Skeletal muscle cell (primary cell): ENCODE measurements around the gene NUP88.

Experiments used
- DNase-seq: peaks from one replicate; pipeline ENCODE4 v3.0.0-alpha.2; 2010; ENCODE audit warnings: low read depth
- H3K4me3 ChIP-seq: 2 replicates; pipeline ENCODE4 v1.5.1; 2011; ENCODE audit warnings: low read depth, mild to moderate bottlenecking, control low read depth, low read length, moderate library complexity

NUP88 gene

GRCh38 chr17:5424909-5425308, 5.4 kb upstream of the NUP88 start:
- no peak overlapping the region for H3K4me3 ChIP-seq
- DNase-seq = no peak

DNA sequence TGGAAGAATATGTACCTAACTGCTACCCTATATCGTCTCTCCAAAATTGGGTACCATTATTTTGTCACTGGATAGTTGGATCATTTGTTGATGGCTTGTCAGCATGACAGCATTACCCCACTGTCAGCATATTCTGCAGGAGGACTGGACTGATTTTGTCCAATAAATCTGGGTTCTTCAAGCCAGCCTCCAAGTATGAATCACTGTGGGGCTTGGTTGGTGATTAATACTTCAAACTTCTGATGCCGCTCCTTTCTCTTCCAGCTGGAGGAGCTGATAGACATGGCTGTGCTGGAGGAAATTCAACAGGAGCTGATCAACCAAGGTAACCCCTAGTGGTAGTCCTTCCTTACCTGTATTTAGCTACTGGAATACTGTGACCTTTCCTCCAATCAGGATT, 3.0 kb upstream of the NUP88 start:
- H3K4me3 ChIP-seq = no peak overlapping the region
- no peak for DNase-seq

- H3K4me3 ChIP-seq = peak within 1 kb of the TSS; percentile 96
- no peak for DNase-seq
Measured at GRCh38 chr17:5419959-5420653, 644 bp upstream of the NUP88 start, which contains the start of gene RPAIN. TSS of gene RPAIN (plus strand) at chr17:5420182. CDS start at chr17:5420211, 29 bp downstream.

DNA sequence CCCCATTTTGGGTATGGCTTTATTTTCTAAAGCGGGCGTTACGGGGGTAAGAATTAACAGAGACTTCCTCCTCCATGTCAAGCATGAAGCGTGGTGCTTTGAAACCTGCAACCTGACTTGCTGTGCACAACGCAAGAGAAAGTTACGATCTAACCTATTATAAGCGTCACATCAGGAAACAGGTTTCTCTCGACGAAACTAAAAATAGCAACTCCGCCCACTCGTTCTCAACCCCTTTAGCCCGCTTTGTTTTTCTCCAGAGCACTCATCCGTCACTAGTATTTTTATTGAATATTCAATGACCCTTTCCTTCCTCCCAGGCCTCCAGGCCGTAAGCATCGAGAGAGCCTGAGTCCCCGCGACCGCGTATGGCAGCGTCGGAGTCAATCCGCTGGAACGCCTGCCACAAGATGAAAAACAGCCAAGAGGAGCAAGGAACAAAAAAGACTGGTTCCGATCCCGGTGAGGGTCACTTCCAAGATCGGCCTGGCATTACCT, 555 bp downstream of the NUP88 start:
- DNase-seq = no peak
- H3K4me3 ChIP-seq = peak overlapping the region; percentile 96

- H3K4me3 ChIP-seq = no peak overlapping the region
Measured at GRCh38 chr17:5416901-5417300, 2.6 kb downstream of the NUP88 start.

DNA sequence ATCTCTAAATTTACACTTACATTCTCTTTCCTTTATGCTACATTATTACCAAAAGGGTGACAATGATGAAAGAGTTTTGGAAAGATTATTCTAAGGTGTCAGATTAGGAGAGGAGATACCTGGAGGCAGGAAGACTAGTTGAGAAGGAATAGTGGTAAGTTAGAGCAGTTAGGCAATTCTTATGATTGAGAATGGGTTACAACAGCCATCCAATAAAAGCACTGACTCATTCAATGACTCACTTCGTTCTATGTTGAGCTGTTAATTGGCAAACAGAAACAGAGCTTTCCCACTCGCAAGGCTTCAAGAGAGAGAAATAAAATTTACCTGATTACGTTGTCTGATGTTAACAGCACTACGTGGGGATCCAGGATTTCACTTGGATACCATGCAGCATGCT, 5.8 kb downstream of the NUP88 start:
- peak; percentile 72 for DNase-seq
- H3K4me3 ChIP-seq = no peak overlapping the region

More at GRCh38 chr17:5416901-5417300, 2.6 kb downstream of the NUP88 start:
- DNase-seq = no peak

- no peak overlapping the region for H3K4me3 ChIP-seq
Measured at GRCh38 chr17:5410594-5411272, 8.7 kb downstream of the NUP88 start.

DNA sequence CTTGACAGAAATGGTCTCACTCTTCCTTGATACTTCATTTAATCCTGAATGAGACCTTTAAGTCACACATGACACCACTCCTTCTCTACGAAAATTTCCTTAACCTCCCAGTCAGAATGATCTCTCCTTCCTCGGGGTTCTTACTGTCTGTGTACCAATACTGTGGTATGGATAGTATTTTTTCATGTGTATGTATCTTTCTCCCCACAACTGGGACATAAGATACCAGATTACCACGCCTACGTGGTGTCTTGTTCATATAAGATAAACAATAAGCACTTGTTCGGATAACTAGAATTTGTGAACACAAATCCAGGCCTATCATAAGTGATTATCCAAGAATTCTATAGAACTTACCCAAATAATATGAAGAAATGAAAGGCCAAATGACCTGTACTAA, 11.3 kb downstream of the NUP88 start:
- DNase-seq = no peak

More at GRCh38 chr17:5410594-5411272, 8.7 kb downstream of the NUP88 start:
- DNase-seq = no peak

GRCh38 chr17:5405400-5405799, 14.1 kb downstream of the NUP88 start:
- no peak for DNase-seq
- H3K4me3 ChIP-seq = no peak overlapping the region

More for the DNA sequence above, 11.3 kb downstream of the NUP88 start:
- H3K4me3 ChIP-seq = no peak overlapping the region

GRCh38 chr17:5399767-5400166, 19.7 kb downstream of the NUP88 start:
- no peak for DNase-seq

GRCh38 chr17:5396612-5397011, 22.9 kb downstream of the NUP88 start:
- no peak for DNase-seq

More at GRCh38 chr17:5399767-5400166, 19.7 kb downstream of the NUP88 start:
- no peak overlapping the region for H3K4me3 ChIP-seq

DNA sequence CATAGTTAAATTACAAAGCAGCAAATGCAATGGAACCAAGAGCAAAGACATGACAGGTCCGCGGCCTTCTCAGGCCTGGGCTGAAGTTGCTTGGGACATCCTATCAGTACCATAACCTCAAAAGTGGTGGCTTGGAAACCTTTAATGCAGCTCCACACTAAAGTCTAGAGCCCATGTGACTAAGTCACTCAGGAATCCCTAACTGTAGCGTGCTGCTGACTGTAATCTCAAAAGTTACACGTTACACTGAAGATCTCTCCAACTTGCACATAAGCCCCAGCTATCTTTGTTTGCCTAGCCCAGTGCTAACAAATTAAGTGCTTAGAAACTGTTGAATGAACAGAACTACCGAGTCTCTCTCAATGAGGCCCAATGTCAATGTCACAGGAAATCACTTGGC, 27.8 kb downstream of the NUP88 start:
- H3K4me3 ChIP-seq = no peak overlapping the region
- DNase-seq = no peak

More at GRCh38 chr17:5396612-5397011, 22.9 kb downstream of the NUP88 start:
- no peak overlapping the region for H3K4me3 ChIP-seq

DNA sequence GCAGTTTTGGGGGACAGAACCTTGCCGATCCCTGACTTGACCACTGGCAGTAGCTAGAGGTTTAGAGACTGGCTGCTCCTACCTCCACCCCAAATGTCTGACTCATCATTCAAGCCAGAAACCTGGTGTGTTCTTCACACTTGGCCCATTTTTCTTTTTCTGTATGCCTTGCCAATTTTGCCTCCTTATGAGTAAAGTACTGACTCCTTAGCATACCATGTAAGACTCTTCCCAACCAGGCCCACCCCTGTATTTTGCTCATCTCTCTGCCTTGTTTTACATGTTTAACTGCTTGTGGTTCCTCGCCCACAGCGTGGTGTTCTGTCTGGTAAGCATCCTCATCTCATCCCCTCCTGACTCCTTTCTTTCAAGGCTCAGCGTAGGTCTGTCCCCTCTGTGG, 37.9 kb downstream of the NUP88 start:
- H3K4me3 ChIP-seq = no peak overlapping the region
- DNase-seq = peak; percentile 9

DNA sequence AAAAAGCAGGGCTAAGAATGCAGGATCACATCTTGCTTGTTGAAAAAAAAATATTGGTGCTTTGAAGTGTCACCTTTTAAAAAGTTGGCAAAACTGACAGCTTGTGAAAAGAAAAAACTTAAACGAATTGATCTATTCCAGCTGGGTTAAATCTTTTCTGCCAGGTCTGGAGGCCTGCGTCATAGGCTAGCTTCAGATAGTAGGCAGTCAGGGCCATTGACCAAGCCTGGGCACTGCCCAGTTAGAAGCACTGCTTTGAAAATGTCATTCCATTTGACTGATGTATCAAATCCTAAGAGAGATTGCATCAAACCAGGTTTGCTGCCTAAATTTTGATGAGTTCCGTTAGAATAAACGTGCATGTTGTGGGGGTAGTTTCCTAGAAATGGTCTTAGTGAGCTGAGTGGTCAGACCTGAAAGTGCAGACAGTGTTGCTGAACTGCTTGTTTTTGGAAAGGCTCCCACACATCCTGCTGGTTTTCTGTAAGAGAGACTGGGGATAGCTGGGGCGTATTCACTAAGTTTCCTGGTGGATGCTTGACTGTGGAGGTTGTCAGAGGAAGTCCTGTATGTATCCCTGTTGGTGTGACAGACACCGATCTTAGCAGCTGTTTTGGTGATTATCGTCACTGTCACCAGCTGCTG, 38.8 kb downstream of the NUP88 start:
- DNase-seq = no peak
- H3K4me3 ChIP-seq = no peak overlapping the region

GRCh38 chr17:5379351-5380107, 39.9 kb downstream of the NUP88 start:
- no peak overlapping the region for H3K4me3 ChIP-seq
- DNase-seq = no peak

- H3K4me3 ChIP-seq = no peak overlapping the region
- no peak for DNase-seq
Measured at GRCh38 chr17:5378566-5379207, 40.8 kb downstream of the NUP88 start.

DNA sequence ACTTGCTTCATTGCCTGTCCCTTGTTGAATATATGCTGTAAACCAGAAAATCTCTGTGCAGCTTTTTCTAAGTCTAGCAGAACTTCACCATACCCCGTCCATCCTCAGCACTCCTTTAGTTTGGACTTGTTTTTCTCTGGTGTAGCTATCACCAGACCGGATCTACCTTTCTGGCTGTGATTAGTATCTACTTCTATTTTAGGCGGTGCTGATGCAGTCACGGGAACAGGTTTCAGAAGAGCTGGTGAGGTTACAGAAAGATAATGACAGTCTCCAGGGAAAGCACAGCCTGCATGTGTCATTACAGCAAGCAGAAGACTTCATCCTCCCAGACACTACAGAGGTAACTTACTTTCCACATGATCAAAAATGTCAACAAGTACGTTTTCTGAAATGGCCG, 46.4 kb downstream of the NUP88 start:
- DNase-seq = no peak
- no peak overlapping the region for H3K4me3 ChIP-seq

DNA sequence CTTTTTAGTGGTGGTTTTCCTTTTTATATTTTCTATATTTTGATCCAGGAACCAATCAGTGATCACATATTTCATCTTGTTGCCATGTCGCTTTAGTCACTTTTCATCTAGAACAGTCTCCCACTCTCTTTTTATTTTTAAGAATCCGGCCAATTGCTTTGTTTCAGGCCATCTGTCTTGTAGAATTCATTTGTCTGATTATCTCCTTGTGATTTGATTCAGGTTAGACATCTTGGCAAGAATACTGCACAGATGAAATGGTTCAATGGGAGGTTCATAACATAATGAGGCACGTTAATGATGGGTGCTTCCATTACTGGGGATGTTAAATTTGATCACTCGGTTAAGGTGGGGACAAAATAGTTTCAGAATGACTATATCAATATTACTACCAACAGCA, 49.1 kb downstream of the NUP88 start:
- DNase-seq = no peak
- no peak overlapping the region for H3K4me3 ChIP-seq

GRCh38 chr17:5365831-5366230, 53.6 kb downstream of the NUP88 start:
- no peak for DNase-seq

More at GRCh38 chr17:5365831-5366230, 53.6 kb downstream of the NUP88 start:
- no peak overlapping the region for H3K4me3 ChIP-seq
